Measurements from ENCODE around the gene CACNG4. TPM values are rescaled to one million over a fixed set of nuclear protein-coding genes. Genes with fewer than 3 reads are reported as not detected.
A peak's percentile ranks its signal among the peaks of the same experiment; 100 is the strongest.

CACNG4 gene
- total RNA-seq, 1 experiment from 2014 or later: not detected

- TF ChIP-seq, protein P1, sequence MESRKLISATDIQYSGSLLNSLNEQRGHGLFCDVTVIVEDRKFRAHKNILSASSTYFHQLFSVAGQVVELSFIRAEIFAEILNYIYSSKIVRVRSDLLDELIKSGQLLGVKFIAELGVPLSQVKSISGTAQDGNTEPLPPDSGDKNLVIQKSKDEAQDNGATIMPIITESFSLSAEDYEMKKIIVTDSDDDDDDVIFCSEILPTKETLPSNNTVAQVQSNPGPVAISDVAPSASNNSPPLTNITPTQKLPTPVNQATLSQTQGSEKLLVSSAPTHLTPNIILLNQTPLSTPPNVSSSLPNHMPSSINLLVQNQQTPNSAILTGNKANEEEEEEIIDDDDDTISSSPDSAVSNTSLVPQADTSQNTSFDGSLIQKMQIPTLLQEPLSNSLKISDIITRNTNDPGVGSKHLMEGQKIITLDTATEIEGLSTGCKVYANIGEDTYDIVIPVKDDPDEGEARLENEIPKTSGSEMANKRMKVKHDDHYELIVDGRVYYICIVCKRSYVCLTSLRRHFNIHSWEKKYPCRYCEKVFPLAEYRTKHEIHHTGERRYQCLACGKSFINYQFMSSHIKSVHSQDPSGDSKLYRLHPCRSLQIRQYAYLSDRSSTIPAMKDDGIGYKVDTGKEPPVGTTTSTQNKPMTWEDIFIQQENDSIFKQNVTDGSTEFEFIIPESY (IDR thresholded peaks at IDR 0.05; ENCODE audit: extremely low read depth, insufficient replicate concordance, low read length): peak; percentile 66
These were observed 12.4 kb upstream of the CACNG4 start (continued) for GRCh38 chr17:66952031-66952524.

- TF ChIP-seq CTCF (IDR thresholded peaks at IDR 0.05 in 2 of 3, conservative IDR thresholded peaks at IDR 0.05 in 1 of 3; ENCODE audit: borderline replicate concordance in 1 of 3, insufficient read depth in 1 of 3, low read depth in 2 of 3, low read length in 2 of 3) (peak in 2 of 3 experiments; percentile 34 to 46; a peak in 3 of 6 replicates), SIN3A (IDR thresholded peaks at IDR 0.05; ENCODE audit: low read depth) (no peak), SRF (IDR thresholded peaks at IDR 0.05; ENCODE audit: low read depth) (no peak)
- ChIA-PET RAD21 (ENCODE audit: low non-redundant PET in 1 of 2, low total read pairs in 2 of 2, uncharacterized antibody in 2 of 2, unreplicated experiment in 2 of 2) (interaction anchor here (0.5 to 1.9 kb wide), 3 partner anchors 23 to 38 kb away, joined by 3 to 6 read pairs (median 4); no protein-coding TSS in a partner anchor), CTCF (interaction anchor here (2.5 kb wide), 1 partner anchor 22 kb away, joined by 8 read pairs; no protein-coding TSS in a partner anchor), POLR2A (interaction anchor here (1.5 kb wide), 1 partner anchor 44 kb away, joined by 4 read pairs; no protein-coding TSS in a partner anchor)
- H3K4me2 ChIP-seq (ENCODE audit: low read length): peak overlapping the region; percentile 81
- no peaks in the 10 kb centered on the region for H3K79me2 ChIP-seq (ENCODE audit: insufficient read depth, low read length)
- BruUV-seq (replicated peaks): no TSS peak
- peak overlapping the region; percentile 61 for H3K9ac ChIP-seq (ENCODE audit: low read length)
- H3K9me3 ChIP-seq (ENCODE audit: control insufficient read depth in 1 of 2, insufficient read depth in 1 of 2, low read depth in 1 of 2, low read length in 2 of 2): no peaks in the 10 kb centered on the region
- H3K4me1 ChIP-seq (ENCODE audit: control insufficient read depth in 1 of 2, insufficient read depth in 2 of 2, low read length in 2 of 2): peaks cover 39 to 67% of the 10 kb centered on the region in 2 experiments
- no peaks in the 10 kb centered on the region for H3K27me3 ChIP-seq (ENCODE audit: insufficient read depth, low read length)
- H3K4me3 ChIP-seq (replicated peaks in 1 of 2; ENCODE audit: low read depth in 1 of 2, low read length in 2 of 2): peak overlapping the region in 1 of 2 experiments; percentile 44; a peak in 2 of 4 replicates
- intact Hi-C loops (cut with micrococcal nuclease): no loop called here
- H2AFZ ChIP-seq (ENCODE audit: low read depth, low read length, poor library complexity, severe bottlenecking): no peak overlapping the region
- no peaks in the 10 kb centered on the region for H3K36me3 ChIP-seq (ENCODE audit: control insufficient read depth in 1 of 2, insufficient read depth in 2 of 2, low read length in 2 of 2)
- H3K9me2 ChIP-seq (ENCODE audit: insufficient read depth): no peaks in the 10 kb centered on the region
- ATAC-seq (peak; percentile 39), DNase-seq (ENCODE audit: low read depth, low spot score) (no peak)
- H3K27ac ChIP-seq (ENCODE audit: low read depth, low read length): peak overlapping the region; percentile 88
- no peaks in the 10 kb centered on the region for H4K20me1 ChIP-seq (ENCODE audit: insufficient read depth)
These were observed 11.6 kb upstream of the CACNG4 start for GRCh38 chr17:66952681-66953629.

Measured in HCT116 (cell line).